Neutrophil (primary cell): ENCODE results near the gene TTLL1.
A peak's percentile ranks its signal among the peaks of the same experiment; 100 is the strongest.

ENCODE experiments used
- H3K27ac ChIP-seq: fragments of 200-600 bp; sonication (generic); 2 replicates; pipeline ENCODE4 v1.5.1; 2016; ENCODE audit warnings: mild to moderate bottlenecking, moderate library complexity
- H3K27me3 ChIP-seq: fragments of 200-600 bp; sonication (generic); 2 replicates; pipeline ENCODE4 v1.6.0; 2016; ENCODE audit warnings: mild to moderate bottlenecking
- H3K36me3 ChIP-seq: fragments of 200-600 bp; sonication (generic); 2 replicates; pipeline ENCODE4 v1.5.1; 2017
- H3K4me1 ChIP-seq, 2 experiments: fragments of 200-600 bp in 1 of 2; sonication (generic) in 1 of 2; 1 replicate in 1 of 2; 2 replicates in 1 of 2; pipeline versions ENCODE4 v1.5.1 to v1.6.1; 2013 to 2016; ENCODE audit warnings: low read depth in 1 of 2, low read length in 1 of 2, mild to moderate bottlenecking in 1 of 2, moderate library complexity in 1 of 2; ENCODE audit not compliant: control insufficient read depth in 1 of 2, insufficient read depth in 1 of 2
- H3K4me3 ChIP-seq, 2 experiments: fragments of 200-600 bp in 1 of 2; sonication (generic) in 1 of 2; 1 replicate in 1 of 2; 2 replicates in 1 of 2; pipeline ENCODE4 v1.5.1; 2013 to 2016; ENCODE audit warnings: low read depth in 1 of 2, low read length in 1 of 2, mild to moderate bottlenecking in 1 of 2, moderate library complexity in 1 of 2
- H3K9me3 ChIP-seq: fragments of 200-600 bp; sonication (generic); 2 replicates; pipeline ENCODE4 v1.5.1; 2016
- TF ChIP-seq, protein P1 (sequence below): fragments of 200-600 bp; sonication (generic); IDR thresholded peaks from 2 replicates; pipeline ENCODE4 v1.5.1; 2016; ENCODE audit warnings: antibody characterized with exemption

TTLL1 gene

DNA sequence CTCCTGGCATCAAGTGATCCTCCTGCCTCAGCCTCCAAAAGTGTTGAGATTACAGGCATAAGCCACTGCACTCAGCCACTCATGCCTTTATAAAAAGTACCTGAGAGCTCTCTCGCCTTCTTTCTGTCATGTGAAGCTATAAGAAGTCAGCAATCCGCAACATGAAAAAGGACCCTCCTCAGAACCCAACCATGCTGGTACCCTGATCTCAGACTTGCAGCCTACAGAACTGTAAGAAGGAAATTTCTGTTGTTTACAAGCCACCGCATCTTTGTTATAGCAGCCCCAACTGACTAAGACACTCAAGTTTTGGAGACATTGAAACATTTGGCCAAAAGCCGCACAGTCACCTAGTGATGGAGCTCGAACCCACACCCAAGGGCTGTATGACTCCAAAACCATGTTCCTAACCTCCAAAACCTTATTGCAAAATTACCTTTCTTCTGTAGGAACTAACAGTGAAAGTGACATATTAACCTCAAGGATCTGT is 83.1 kb downstream of the TTLL1 start:
- peaks cover 45 to 49% of the 10 kb centered on the region in 2 experiments for H3K4me1 ChIP-seq
- H3K4me3 ChIP-seq, result no peak overlapping the region
- H3K36me3 ChIP-seq, result no peaks in the 10 kb centered on the region
- H3K9me3 ChIP-seq, result no peaks in the 10 kb centered on the region
- no peaks in the 10 kb centered on the region for H3K27me3 ChIP-seq
- H3K27ac ChIP-seq, result no peak overlapping the region
- TF ChIP-seq, protein P1, sequence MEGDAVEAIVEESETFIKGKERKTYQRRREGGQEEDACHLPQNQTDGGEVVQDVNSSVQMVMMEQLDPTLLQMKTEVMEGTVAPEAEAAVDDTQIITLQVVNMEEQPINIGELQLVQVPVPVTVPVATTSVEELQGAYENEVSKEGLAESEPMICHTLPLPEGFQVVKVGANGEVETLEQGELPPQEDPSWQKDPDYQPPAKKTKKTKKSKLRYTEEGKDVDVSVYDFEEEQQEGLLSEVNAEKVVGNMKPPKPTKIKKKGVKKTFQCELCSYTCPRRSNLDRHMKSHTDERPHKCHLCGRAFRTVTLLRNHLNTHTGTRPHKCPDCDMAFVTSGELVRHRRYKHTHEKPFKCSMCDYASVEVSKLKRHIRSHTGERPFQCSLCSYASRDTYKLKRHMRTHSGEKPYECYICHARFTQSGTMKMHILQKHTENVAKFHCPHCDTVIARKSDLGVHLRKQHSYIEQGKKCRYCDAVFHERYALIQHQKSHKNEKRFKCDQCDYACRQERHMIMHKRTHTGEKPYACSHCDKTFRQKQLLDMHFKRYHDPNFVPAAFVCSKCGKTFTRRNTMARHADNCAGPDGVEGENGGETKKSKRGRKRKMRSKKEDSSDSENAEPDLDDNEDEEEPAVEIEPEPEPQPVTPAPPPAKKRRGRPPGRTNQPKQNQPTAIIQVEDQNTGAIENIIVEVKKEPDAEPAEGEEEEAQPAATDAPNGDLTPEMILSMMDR, result no peak

DNA sequence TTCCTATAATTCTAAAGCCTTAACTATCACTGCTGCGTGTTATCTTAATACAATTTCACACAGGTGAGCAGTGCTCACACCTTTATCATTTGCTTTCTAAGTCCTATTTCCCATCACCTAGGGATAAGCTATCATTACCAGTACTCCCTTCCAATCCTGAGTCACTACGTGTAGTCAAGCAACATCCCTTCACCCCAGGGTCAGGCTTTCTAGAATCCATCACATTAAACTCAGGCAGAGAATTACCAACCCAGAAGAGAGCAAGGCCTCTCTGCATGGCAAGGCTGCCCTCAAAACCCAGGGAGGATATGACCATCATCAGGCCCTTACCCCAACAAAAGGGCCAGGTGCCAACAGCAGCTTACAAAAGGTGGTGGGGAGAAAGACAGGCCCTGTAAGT is 84.1 kb downstream of the TTLL1 start:
- Histone ChIP-seq H3K4me3 (no peak overlapping the region), H3K36me3 (no peaks in the 10 kb centered on the region), H3K27me3 (no peaks in the 10 kb centered on the region), H3K4me1 (peaks cover 51 to 57% of the 10 kb centered on the region in 2 experiments), H3K27ac (peak overlapping the region; percentile 26), H3K9me3 (no peaks in the 10 kb centered on the region)
- TF ChIP-seq, protein P1, result no peak

DNA sequence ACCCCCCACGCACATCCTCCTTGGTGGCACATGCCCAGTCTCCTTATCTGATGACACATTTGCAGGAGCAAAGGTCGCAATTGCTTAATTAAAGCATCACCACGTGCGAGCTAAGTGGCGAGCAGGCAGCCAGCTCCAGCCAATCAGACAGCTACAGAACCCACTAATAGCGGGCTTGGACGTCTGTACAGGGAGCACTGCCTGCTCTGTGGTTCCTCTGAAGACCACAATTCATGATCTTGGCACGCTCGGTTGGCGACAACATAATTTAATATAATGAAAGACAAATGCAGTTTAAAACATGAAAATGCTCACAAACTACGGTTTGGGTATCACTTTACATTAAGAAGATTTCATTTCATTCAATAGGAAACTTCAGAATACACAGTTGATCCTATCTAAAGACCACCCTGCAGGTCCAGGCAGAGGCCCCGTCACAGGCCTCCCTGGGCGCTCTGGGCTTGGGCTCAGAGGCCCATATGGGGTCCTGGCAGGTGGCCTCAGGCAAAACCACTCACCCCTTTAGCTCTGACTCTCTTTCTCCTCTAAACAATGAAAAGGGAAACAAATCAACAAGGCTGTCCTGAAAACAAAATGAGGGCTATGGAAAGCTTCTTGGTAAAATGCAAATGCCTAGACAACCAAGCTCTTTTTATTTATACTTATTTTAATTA is 84.7 kb downstream of the TTLL1 start:
- TF ChIP-seq, protein P1, result no peak
- H3K36me3 ChIP-seq, result no peaks in the 10 kb centered on the region
- no peak overlapping the region for H3K4me3 ChIP-seq
- no peaks in the 10 kb centered on the region for H3K9me3 ChIP-seq
- no peaks in the 10 kb centered on the region for H3K27me3 ChIP-seq
- peaks cover 50 to 56% of the 10 kb centered on the region in 2 experiments for H3K4me1 ChIP-seq
- H3K27ac ChIP-seq, result peak overlapping the region; percentile 26

DNA sequence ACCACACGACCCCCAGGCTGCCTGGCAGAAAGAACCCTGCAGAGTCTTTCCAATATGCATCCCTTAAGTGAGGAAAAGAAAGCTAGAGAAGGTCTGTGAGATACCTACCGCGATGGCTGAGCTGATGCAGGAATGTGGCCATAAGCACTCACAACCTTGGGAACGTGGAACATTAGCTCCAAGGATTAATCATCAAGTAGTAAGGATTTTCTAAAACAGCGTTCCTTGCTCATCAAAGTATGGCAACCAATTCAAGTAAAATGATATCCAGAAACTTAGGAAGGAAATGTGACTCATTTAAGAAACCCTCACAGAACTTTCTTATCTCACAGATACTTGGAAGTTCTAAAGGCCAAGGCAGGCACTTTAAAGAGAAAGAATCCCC is 87.0 kb downstream of the TTLL1 start:
- H3K27ac ChIP-seq, result peak overlapping the region; percentile 85
- no peaks in the 10 kb centered on the region for H3K27me3 ChIP-seq
- TF ChIP-seq, protein P1, result no peak
- H3K9me3 ChIP-seq, result no peaks in the 10 kb centered on the region
- H3K4me3 ChIP-seq, result no peak overlapping the region
- H3K36me3 ChIP-seq, result no peaks in the 10 kb centered on the region
- H3K4me1 ChIP-seq, result peaks cover 47 to 56% of the 10 kb centered on the region in 2 experiments

DNA sequence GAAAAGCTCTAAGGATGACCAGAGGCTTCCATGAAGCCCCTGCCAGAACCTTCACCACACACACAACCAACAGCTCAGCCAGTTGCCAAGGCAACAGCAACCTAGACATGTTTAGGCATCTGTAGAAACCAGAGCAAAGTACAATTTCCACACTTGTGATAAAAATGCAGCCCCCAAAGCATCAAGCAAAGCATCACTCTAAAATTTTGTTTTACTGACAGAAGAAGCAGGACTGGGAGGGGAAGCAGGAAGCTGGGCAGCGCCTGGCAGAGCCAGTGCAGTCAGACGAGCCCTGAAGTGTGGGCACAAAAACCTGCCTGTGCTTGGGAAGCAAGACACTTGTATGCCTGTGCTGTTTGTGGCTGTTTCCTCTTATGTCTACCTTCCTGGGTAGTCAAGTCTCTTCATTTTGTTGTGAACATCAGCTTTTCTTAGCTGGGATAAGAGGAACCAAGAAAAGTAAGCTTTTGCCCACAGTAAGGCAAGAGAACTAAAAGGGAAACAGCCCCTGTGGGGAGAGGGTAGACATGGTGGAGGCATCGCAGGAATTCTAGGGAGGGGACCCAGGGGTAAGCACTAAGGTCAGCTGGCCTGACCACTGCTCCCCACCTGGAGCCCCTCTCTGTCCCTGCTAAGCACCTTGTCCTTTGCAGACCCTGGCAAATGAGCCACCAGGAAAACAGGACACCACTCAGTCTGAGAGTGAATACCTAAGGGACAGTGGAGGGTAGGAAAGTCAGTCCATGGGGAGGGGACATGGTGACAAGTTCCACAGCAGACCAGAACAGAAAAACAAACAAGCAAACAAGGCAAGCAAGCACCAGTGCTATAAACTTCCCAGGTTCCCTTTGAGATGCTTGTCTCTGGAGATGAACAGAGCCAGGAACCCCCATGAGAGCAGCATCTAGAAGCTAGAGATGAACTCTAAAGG is 87.7 kb downstream of the TTLL1 start:
- no peaks in the 10 kb centered on the region for H3K9me3 ChIP-seq
- H3K27ac ChIP-seq, result peak overlapping the region; percentile 85
- no peaks in the 10 kb centered on the region for H3K27me3 ChIP-seq
- no peaks in the 10 kb centered on the region for H3K36me3 ChIP-seq
- TF ChIP-seq, protein P1, result no peak
- peak overlapping the region; percentile 0 to 15 for H3K4me3 ChIP-seq
- H3K4me1 ChIP-seq, result peaks cover 53 to 63% of the 10 kb centered on the region in 2 experiments
